ENCODE results near the gene LCOR.

DNA sequence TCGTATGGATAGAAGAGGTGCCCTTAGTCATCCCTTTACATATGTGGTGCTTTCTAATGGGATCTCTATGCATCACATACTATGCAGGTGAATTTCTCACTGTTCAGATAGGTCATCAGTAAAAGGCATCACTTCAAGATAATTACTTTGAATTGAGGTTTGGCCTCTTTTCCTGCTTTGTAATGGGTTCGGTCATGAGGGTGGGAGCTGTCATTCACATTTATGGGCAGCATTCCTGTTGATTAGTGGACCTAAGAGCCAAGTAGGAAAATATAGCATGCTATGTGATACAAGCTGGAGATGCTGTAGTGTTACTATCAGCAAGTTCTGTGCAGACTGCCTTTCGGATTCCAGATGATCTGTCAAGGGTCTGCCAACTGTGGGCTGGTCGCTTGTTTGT, 156.3 kb downstream of the LCOR start:
- no peak for TF ChIP-seq CTCF (IDR thresholded peaks at IDR 0.05)
- no peak for TF ChIP-seq EP300 (IDR thresholded peaks at IDR 0.05)

Data from suprapubic skin (tissue), 3 donors.